ENCODE measurements around the gene RCBTB1. TPM values are rescaled to one million over a fixed set of nuclear protein-coding genes. Genes with fewer than 3 reads are reported as not detected.
A peak's percentile ranks its signal among the peaks of the same experiment; 100 is the strongest.

Gene RCBTB1
- total RNA-seq, 1 donor from 2014 or later: 54.2 TPM

DNA sequence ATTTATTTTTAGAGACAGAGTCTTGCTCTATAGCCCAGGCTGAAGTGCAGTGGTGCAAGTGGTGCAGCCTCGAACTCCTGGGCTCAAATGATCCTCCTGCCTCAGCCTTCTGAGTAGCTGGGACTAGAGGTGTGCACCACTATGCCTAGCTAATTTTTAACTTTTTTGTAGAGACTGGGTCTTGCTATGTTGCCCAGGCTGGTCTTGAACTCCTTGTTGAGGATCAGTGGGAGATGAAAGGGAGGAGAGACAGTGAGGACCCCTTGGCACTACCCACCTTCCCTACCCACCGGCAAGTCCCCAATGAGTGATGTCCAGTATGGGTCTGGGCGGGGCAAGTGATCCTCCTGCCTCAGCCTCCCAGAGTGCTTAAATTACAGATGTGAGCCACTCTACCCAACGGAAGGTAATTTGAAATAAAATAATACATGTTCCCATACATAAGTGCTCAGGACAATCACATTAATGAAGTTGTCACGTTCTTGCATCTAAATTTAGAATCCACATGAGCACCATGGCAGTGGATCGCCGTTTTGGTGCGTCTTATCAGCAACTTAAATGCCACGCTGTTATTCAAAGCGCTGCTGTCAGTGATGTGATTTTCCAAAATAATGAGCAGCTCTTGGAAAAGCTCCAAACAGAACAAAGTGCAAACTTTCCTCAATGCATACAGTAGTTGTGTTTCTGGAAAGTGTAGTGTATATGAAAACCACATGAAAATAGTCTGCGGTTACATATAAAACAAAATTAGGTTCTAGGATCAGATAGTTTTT, 37.0 kb upstream of the RCBTB1 start:
- H3K9me3 ChIP-seq (ENCODE audit: low read depth): no peaks in the 10 kb centered on the region
- H3K4me1 Mint-ChIP-seq: peaks cover 15% of the 10 kb centered on the region
- H4K20me1 ChIP-seq (ENCODE audit: low read depth): no peaks in the 10 kb centered on the region
- no peaks in the 10 kb centered on the region for H3F3A ChIP-seq (ENCODE audit: low read depth)
- no peaks in the 10 kb centered on the region for H3K79me2 ChIP-seq (ENCODE audit: low read depth)
- peaks cover 5% of the 10 kb centered on the region for H3K27me3 Mint-ChIP-seq (ENCODE audit: insufficient read depth, low read depth)
- no peaks in the 10 kb centered on the region for H3K36me3 ChIP-seq
- H3K4me3 ChIP-seq: no peak overlapping the region
- H3K4me2 ChIP-seq: no peak overlapping the region
- H3K4me1 ChIP-seq: peaks cover 6% of the 10 kb centered on the region
- H3K27me3 ChIP-seq: no peaks in the 10 kb centered on the region
- DNase-seq (ENCODE audit: low spot score): no peak
- no peak overlapping the region for H3K27ac Mint-ChIP-seq
- H3K9ac ChIP-seq: no peak overlapping the region
- H3K27ac ChIP-seq: no peak overlapping the region
- no peak overlapping the region for H2AFZ ChIP-seq (replicated peaks)
- H3K4me3 Mint-ChIP-seq: no peak overlapping the region
- H3K9me3 Mint-ChIP-seq: no peaks in the 10 kb centered on the region
- TF ChIP-seq, protein P1, sequence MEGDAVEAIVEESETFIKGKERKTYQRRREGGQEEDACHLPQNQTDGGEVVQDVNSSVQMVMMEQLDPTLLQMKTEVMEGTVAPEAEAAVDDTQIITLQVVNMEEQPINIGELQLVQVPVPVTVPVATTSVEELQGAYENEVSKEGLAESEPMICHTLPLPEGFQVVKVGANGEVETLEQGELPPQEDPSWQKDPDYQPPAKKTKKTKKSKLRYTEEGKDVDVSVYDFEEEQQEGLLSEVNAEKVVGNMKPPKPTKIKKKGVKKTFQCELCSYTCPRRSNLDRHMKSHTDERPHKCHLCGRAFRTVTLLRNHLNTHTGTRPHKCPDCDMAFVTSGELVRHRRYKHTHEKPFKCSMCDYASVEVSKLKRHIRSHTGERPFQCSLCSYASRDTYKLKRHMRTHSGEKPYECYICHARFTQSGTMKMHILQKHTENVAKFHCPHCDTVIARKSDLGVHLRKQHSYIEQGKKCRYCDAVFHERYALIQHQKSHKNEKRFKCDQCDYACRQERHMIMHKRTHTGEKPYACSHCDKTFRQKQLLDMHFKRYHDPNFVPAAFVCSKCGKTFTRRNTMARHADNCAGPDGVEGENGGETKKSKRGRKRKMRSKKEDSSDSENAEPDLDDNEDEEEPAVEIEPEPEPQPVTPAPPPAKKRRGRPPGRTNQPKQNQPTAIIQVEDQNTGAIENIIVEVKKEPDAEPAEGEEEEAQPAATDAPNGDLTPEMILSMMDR (IDR thresholded peaks at IDR 0.05): no peak
- no peak for TF ChIP-seq EZH2phosphoT487 (IDR thresholded peaks at IDR 0.05)
- no peak for TF ChIP-seq EZH2 (IDR thresholded peaks at IDR 0.05)
- H3K36me3 Mint-ChIP-seq: no peaks in the 10 kb centered on the region

DNA sequence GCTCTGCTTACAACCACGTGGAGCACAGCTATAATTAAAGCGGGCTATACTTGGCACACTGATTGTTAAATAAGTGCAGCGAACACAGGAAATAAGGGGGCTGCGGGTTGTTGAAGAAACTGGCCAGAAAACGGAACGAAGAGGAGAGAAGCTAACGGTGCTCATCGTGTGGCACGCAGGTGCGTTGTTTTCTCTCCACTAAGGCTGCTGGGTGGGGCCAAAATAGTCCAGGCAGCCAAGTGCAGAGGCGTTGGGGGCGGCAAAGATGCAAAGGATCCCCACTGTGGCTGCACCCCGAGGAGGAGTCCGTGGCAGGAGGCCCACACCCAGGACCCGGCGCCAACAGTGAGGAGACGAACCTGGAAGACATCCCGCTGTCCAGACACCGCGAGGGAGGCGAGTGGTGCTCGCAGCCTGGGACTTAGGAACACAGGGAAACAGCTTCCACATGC, 34.8 kb upstream of the RCBTB1 start:
- peaks cover 7% of the 10 kb centered on the region for H3K27me3 Mint-ChIP-seq (ENCODE audit: insufficient read depth, low read depth)
- H2AFZ ChIP-seq (replicated peaks): no peak overlapping the region
- no peak overlapping the region for H3K4me3 Mint-ChIP-seq
- H3K9ac ChIP-seq: no peak overlapping the region
- H3K4me2 ChIP-seq: no peak overlapping the region
- no peaks in the 10 kb centered on the region for H3K36me3 Mint-ChIP-seq
- H3K4me1 ChIP-seq: peaks cover 6% of the 10 kb centered on the region
- no peak overlapping the region for H3K27ac ChIP-seq
- H3K79me2 ChIP-seq (ENCODE audit: low read depth): no peaks in the 10 kb centered on the region
- no peaks in the 10 kb centered on the region for H3K27me3 ChIP-seq
- DNase-seq (ENCODE audit: low spot score): no peak
- no peak overlapping the region for H3K27ac Mint-ChIP-seq
- H3K9me3 Mint-ChIP-seq: no peaks in the 10 kb centered on the region
- H3F3A ChIP-seq (ENCODE audit: low read depth): no peaks in the 10 kb centered on the region
- H3K9me3 ChIP-seq (ENCODE audit: low read depth): no peaks in the 10 kb centered on the region
- H3K4me1 Mint-ChIP-seq: peaks cover 15% of the 10 kb centered on the region
- no peak overlapping the region for H3K4me3 ChIP-seq
- TF ChIP-seq, protein P1 (IDR thresholded peaks at IDR 0.05): no peak
- TF ChIP-seq EZH2phosphoT487 (IDR thresholded peaks at IDR 0.05) (no peak), EZH2 (IDR thresholded peaks at IDR 0.05) (no peak)
- no peaks in the 10 kb centered on the region for H4K20me1 ChIP-seq (ENCODE audit: low read depth)
- H3K36me3 ChIP-seq: no peaks in the 10 kb centered on the region

DNA sequence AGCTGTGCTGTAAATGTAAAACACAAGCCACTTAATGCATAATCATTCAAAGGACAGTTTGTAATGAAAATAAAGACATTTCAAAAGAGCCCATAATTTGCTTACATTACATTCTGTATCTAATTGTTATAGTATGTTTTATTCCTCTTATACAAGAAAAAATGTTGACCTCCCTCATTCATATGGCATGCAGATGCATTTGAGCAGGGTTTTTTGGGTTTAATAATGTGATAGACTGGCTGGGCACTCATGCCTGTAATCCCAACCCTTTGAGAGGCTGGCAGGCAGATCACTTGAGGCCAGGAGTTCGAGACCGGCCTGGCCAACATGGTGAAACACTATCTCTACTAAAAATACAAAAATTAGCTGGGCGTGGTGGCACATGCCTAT, 31.3 kb upstream of the RCBTB1 start:
- no peak overlapping the region for H2AFZ ChIP-seq (replicated peaks)
- peak overlapping the region; percentile 21 for H3K27ac Mint-ChIP-seq

More for the DNA sequence above, 31.3 kb upstream of the RCBTB1 start:
- TF ChIP-seq, protein P1 (IDR thresholded peaks at IDR 0.05): no peak
- no peak for TF ChIP-seq EZH2 (IDR thresholded peaks at IDR 0.05)
- no peak for TF ChIP-seq EZH2phosphoT487 (IDR thresholded peaks at IDR 0.05)
- H3K27me3 ChIP-seq: no peaks in the 10 kb centered on the region
- DNase-seq (ENCODE audit: low spot score): no peak
- no peaks in the 10 kb centered on the region for H3K36me3 ChIP-seq
- H3K4me3 Mint-ChIP-seq: no peak overlapping the region
- no peaks in the 10 kb centered on the region for H3K79me2 ChIP-seq (ENCODE audit: low read depth)
- no peak overlapping the region for H3K27ac ChIP-seq
- peaks cover 7% of the 10 kb centered on the region for H3K4me1 ChIP-seq
- no peak overlapping the region for H3K9ac ChIP-seq
- H3K4me3 ChIP-seq: no peak overlapping the region
- H3K4me2 ChIP-seq: no peak overlapping the region
- H4K20me1 ChIP-seq (ENCODE audit: low read depth): no peaks in the 10 kb centered on the region
- no peaks in the 10 kb centered on the region for H3K9me3 Mint-ChIP-seq
- peaks cover under 1% of the 10 kb centered on the region for H3F3A ChIP-seq (ENCODE audit: low read depth)
- H3K27me3 Mint-ChIP-seq (ENCODE audit: insufficient read depth, low read depth): peaks cover 3% of the 10 kb centered on the region
- no peaks in the 10 kb centered on the region for H3K36me3 Mint-ChIP-seq
- no peaks in the 10 kb centered on the region for H3K9me3 ChIP-seq (ENCODE audit: low read depth)
- H3K4me1 Mint-ChIP-seq: peaks cover 15% of the 10 kb centered on the region

Data from neural progenitor cell (in vitro differentiated cells).